ENCODE results near the gene SNPH. TPM values are rescaled to one million over a fixed set of nuclear protein-coding genes. Genes with fewer than 3 reads are reported as not detected.
A peak's percentile ranks its signal among the peaks of the same experiment; 100 is the strongest.
"Not testable (repeated sequence)": the region's sequence is repeated elsewhere in the genome, so short reads cannot be mapped to it uniquely, and the experiment has no call there.

SNPH gene
- total RNA-seq: 1 to 10 TPM; 3.6 to 4.2 TPM

GRCh38 chr20:1266167-1266973 is at the start of gene SNPH:
Gene SNPH (plus strand): TSS chr20:1266294. CDS start chr20:1296240, 29,946 bp downstream.
- ATAC-seq (peak; percentile 92), DNase-seq (peak; percentile 84)
- peaks cover 7% of the 10 kb centered on the region for H3K9me3 Mint-ChIP-seq (ENCODE audit: low read depth)
- no peaks in the 10 kb centered on the region for H3K27me3 Mint-ChIP-seq
- H3K36me3 Mint-ChIP-seq: peaks cover 6% of the 10 kb centered on the region
- CTCF ChIA-PET: interaction anchor here (0.6 to 1.8 kb wide), 5 partner anchors 16 to 238 kb away, joined by 3 to 5 read pairs (median 4); partner anchors contain the start of gene NSFL1C
- H3K4me3 Mint-ChIP-seq: peak within 1 kb of the TSS; percentile 80
- peaks cover 21% of the 10 kb centered on the region for H3K4me1 Mint-ChIP-seq
- H3K27ac Mint-ChIP-seq: peak within 1 kb of the TSS; percentile 81

GRCh38 chr20:1216527-1217427 is 49.3 kb upstream of the SNPH start:
- CTCF ChIA-PET: interaction anchor here (0.9 to 1.3 kb wide), 2 partner anchors 9 to 260 kb away, joined by 3 read pairs; partner anchors contain the start of gene RAD21L1
- not testable (repeated sequence) for H3K36me3 Mint-ChIP-seq; H3K27ac Mint-ChIP-seq; H3K4me3 Mint-ChIP-seq; DNase-seq; H3K9me3 Mint-ChIP-seq (ENCODE audit: low read depth); ATAC-seq
- H3K27me3 Mint-ChIP-seq: peaks cover 38% of the 10 kb centered on the region
- peaks cover 31% of the 10 kb centered on the region for H3K4me1 Mint-ChIP-seq

GRCh38 chr20:1222750-1223149 is 43.3 kb upstream of the SNPH start:
- H3K27me3 Mint-ChIP-seq: peaks cover 56% of the 10 kb centered on the region
- ATAC-seq; H3K9me3 Mint-ChIP-seq (ENCODE audit: low read depth); H3K36me3 Mint-ChIP-seq; DNase-seq; H3K27ac Mint-ChIP-seq; H3K4me3 Mint-ChIP-seq: not testable (repeated sequence)
- CTCF ChIA-PET: interaction anchor here (2.7 kb wide), 1 partner anchor 10 kb away, joined by 10 read pairs; no protein-coding TSS in a partner anchor
- H3K4me1 Mint-ChIP-seq: peaks cover 13% of the 10 kb centered on the region

- Mint-ChIP-seq H3K9me3 (ENCODE audit: low read depth) (no peaks in the 10 kb centered on the region), H3K27me3 (peaks cover 55% of the 10 kb centered on the region), H3K27ac (no peak overlapping the region), H3K4me3 (no peak overlapping the region), H3K36me3 (no peaks in the 10 kb centered on the region), H3K4me1 (peaks cover 13% of the 10 kb centered on the region)
- CTCF ChIA-PET: interaction anchor here (2.7 kb wide), 1 partner anchor 11 kb away, joined by 10 read pairs; no protein-coding TSS in a partner anchor
- ATAC-seq: no peak
- no peak for DNase-seq
These were observed 41.7 kb upstream of the SNPH start for GRCh38 chr20:1224205-1224890.

- Mint-ChIP-seq H3K4me1 (peaks cover 13% of the 10 kb centered on the region), H3K4me3 (peak overlapping the region; percentile 55), H3K27me3 (peaks cover 52% of the 10 kb centered on the region), H3K27ac (no peak overlapping the region), H3K9me3 (ENCODE audit: low read depth) (no peaks in the 10 kb centered on the region), H3K36me3 (no peaks in the 10 kb centered on the region)
- DNase-seq: no peak
- peak; percentile 54 for ATAC-seq
- CTCF ChIA-PET: interaction anchor here (1.0 to 2.7 kb wide), 5 partner anchors 10 to 279 kb away, joined by 3 to 10 read pairs (median 3); no protein-coding TSS in a partner anchor
These were observed 40.8 kb upstream of the SNPH start for GRCh38 chr20:1225263-1225782.

GRCh38 chr20:1225783-1226654 is 40.1 kb upstream of the SNPH start, which contains the start of gene RAD21L1:
Gene RAD21L1 (plus strand): TSS chr20:1226044. CDS start chr20:1228454, 2,410 bp downstream.
- Mint-ChIP-seq H3K4me3 (peak within 1 kb of the TSS; percentile 76), H3K4me1 (peaks cover 13% of the 10 kb centered on the region), H3K27me3 (peaks cover 51% of the 10 kb centered on the region)

GRCh38 chr20:1229541-1229940 is 36.6 kb upstream of the SNPH start:
- no peak overlapping the region for H3K4me3 Mint-ChIP-seq
- H3K27ac Mint-ChIP-seq: no peak overlapping the region
- H3K27me3 Mint-ChIP-seq: peaks cover 40% of the 10 kb centered on the region
- CTCF ChIA-PET: no interaction called here
- no peaks in the 10 kb centered on the region for H3K36me3 Mint-ChIP-seq
- H3K9me3 Mint-ChIP-seq (ENCODE audit: low read depth): no peaks in the 10 kb centered on the region
- peaks cover 17% of the 10 kb centered on the region for H3K4me1 Mint-ChIP-seq
- DNase-seq: no peak
- ATAC-seq: no peak

More at GRCh38 chr20:1225783-1226654, 40.1 kb upstream of the SNPH start, which contains the start of gene RAD21L1:
- no peaks in the 10 kb centered on the region for H3K9me3 Mint-ChIP-seq (ENCODE audit: low read depth)
- DNase-seq (peak; percentile 85), ATAC-seq (peak; percentile 86)
- no peak within 1 kb of the TSS for H3K27ac Mint-ChIP-seq
- H3K36me3 Mint-ChIP-seq: no peaks in the 10 kb centered on the region
- CTCF ChIA-PET: interaction anchor here (1.0 to 1.4 kb wide), 5 partner anchors 10 to 278 kb away, joined by 3 to 6 read pairs (median 3); no protein-coding TSS in a partner anchor

- DNase-seq (no peak), ATAC-seq (no peak)
- CTCF ChIA-PET: no interaction called here
- peaks cover 3% of the 10 kb centered on the region for H3K36me3 Mint-ChIP-seq
- H3K9me3 Mint-ChIP-seq (ENCODE audit: low read depth): no peaks in the 10 kb centered on the region
- H3K4me3 Mint-ChIP-seq: no peak overlapping the region
- peaks cover 35% of the 10 kb centered on the region for H3K27me3 Mint-ChIP-seq
- no peak overlapping the region for H3K27ac Mint-ChIP-seq
- peaks cover 11% of the 10 kb centered on the region for H3K4me1 Mint-ChIP-seq
These were observed 33.6 kb upstream of the SNPH start for GRCh38 chr20:1232286-1233111.

- ATAC-seq: no peak
- H3K4me3 Mint-ChIP-seq: no peak overlapping the region
- peaks cover 13% of the 10 kb centered on the region for H3K27me3 Mint-ChIP-seq
- no peak for DNase-seq
- H3K27ac Mint-ChIP-seq: no peak overlapping the region
- H3K9me3 Mint-ChIP-seq (ENCODE audit: low read depth): no peaks in the 10 kb centered on the region
- CTCF ChIA-PET: interaction anchor here (1.1 kb wide), 1 partner anchor 40 kb away, joined by 3 read pairs; no protein-coding TSS in a partner anchor
- H3K4me1 Mint-ChIP-seq: peaks cover 5% of the 10 kb centered on the region
- peaks cover 3% of the 10 kb centered on the region for H3K36me3 Mint-ChIP-seq
These were observed 25.5 kb upstream of the SNPH start for GRCh38 chr20:1240549-1240948.

- H3K27me3 Mint-ChIP-seq: peaks cover 7% of the 10 kb centered on the region
- no peak overlapping the region for H3K27ac Mint-ChIP-seq
- no peak overlapping the region for H3K4me3 Mint-ChIP-seq
- peaks cover 5% of the 10 kb centered on the region for H3K4me1 Mint-ChIP-seq
- H3K36me3 Mint-ChIP-seq: no peaks in the 10 kb centered on the region
- ATAC-seq (no peak), DNase-seq (no peak)
- no peaks in the 10 kb centered on the region for H3K9me3 Mint-ChIP-seq (ENCODE audit: low read depth)
- CTCF ChIA-PET: interaction anchor here (0.9 kb wide), 1 partner anchor 196 kb away, joined by 3 read pairs; no protein-coding TSS in a partner anchor
These were observed 24.6 kb upstream of the SNPH start for GRCh38 chr20:1241456-1241855.

GRCh38 chr20:1242099-1242498 is 24.0 kb upstream of the SNPH start:
- peaks cover 7% of the 10 kb centered on the region for H3K27me3 Mint-ChIP-seq
- H3K36me3 Mint-ChIP-seq: no peaks in the 10 kb centered on the region
- H3K9me3 Mint-ChIP-seq (ENCODE audit: low read depth): no peaks in the 10 kb centered on the region
- CTCF ChIA-PET: interaction anchor here (0.9 kb wide), 2 partner anchors 15 to 195 kb away, joined by 3 to 4 read pairs; no protein-coding TSS in a partner anchor
- no peak for ATAC-seq
- H3K27ac Mint-ChIP-seq: no peak overlapping the region
- no peak overlapping the region for H3K4me3 Mint-ChIP-seq
- no peak for DNase-seq
- peaks cover 5% of the 10 kb centered on the region for H3K4me1 Mint-ChIP-seq

Measured in activated CD8-positive, alpha-beta memory T cell treated with anti-CD3 and anti-CD28 coated beads, Interleukin-2, amount 10 ng/mL, durations not matched to agents 7 days and 5 days (primary cell).